ENCODE data around the gene AHRR.

The AHRR gene

DNA sequence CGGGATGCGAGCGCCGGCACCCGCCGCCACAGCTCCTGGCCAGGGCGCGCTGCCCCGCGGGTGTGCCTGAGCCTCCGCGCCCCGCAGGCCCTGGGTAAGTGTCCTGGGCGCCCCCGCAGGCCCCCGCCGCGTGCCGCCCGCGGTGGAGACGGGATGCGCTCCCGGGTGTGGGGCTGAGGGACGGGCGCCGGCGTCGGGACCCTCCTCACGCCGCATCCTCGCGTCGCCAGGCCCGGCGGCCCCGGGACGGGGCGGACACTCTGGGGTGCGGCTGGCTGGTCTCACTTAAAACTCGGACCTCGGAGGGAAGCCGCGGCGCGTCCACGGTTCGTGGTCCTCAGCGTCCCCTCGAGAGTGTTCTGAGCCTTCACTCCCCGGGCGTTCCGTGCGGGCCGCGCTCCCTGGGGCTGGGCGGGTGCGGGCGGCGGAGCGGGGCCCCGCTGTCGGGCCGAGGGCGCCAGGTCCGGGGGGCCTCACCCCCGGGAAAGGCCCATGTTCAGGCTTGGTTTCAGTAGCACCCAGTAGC lies 275 bp downstream of the AHRR start:
- Histone ChIP-seq H3K27me3 (ENCODE audit: control insufficient read depth in 1 of 2, insufficient read depth in 2 of 2, low read length in 2 of 2) (peaks cover 29 to 45% of the 10 kb centered on the region in 2 donors), H3K4me1 (ENCODE audit: control insufficient read depth, insufficient read depth, low read length) (peaks cover 16% of the 10 kb centered on the region), H3K9me3 (ENCODE audit: control insufficient read depth in 2 of 2, low read length in 2 of 2) (no peaks in the 10 kb centered on the region), H3K27ac (ENCODE audit: low read length) (no peak overlapping the region), H3K9ac (ENCODE audit: low read length in 2 of 2) (no peak overlapping the region), H3K36me3 (ENCODE audit: control insufficient read depth in 2 of 2, insufficient read depth in 2 of 2, low read length in 2 of 2) (no peaks in the 10 kb centered on the region), H3K4me3 (ENCODE audit: low read length in 2 of 2) (peak overlapping the region in 1 of 2 donors; percentile 60)

DNA sequence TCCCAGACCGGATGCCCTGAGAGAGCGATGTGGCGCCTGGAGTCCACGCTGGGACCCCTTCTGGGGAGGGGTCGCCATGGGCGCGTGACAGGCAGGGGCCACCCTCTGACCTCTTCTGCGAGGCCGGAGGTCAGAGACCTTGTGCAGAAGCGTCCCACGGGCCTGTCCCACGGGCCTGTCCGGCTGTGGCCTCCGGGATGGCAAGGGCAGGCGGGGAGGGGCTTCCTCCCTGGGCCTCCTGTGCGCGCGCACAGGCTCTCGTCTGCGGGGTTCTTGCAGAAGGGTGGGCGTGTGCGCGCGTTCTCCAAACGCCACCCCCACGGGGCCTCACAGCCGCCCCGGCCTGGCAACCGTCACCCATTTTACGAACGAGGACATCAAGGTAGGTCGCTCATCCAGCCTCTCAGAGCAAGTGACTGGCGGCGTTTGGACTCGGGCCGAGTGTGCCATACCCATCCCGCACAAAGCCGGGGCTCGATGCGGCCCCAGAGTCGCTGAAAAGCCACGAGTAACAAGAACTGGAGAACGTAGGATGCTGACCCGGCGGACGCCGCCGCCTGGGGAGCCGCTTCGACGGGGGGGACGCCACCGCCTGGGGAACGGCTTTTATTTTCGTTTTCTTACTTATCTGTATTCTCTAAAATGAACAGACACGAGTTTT lies 897 bp downstream of the AHRR start:
- Histone ChIP-seq H3K36me3 (ENCODE audit: control insufficient read depth in 2 of 2, insufficient read depth in 2 of 2, low read length in 2 of 2) (no peaks in the 10 kb centered on the region), H3K9ac (ENCODE audit: low read length in 2 of 2) (no peak overlapping the region), H3K4me3 (ENCODE audit: low read length in 2 of 2) (peak overlapping the region in 1 of 2 donors; percentile 60), H3K27ac (ENCODE audit: low read length) (no peak overlapping the region), H3K9me3 (ENCODE audit: control insufficient read depth in 2 of 2, low read length in 2 of 2) (no peaks in the 10 kb centered on the region), H3K4me1 (ENCODE audit: control insufficient read depth, insufficient read depth, low read length) (peaks cover 16% of the 10 kb centered on the region), H3K27me3 (ENCODE audit: control insufficient read depth in 1 of 2, insufficient read depth in 2 of 2, low read length in 2 of 2) (peaks cover 29 to 45% of the 10 kb centered on the region in 2 donors)

DNA sequence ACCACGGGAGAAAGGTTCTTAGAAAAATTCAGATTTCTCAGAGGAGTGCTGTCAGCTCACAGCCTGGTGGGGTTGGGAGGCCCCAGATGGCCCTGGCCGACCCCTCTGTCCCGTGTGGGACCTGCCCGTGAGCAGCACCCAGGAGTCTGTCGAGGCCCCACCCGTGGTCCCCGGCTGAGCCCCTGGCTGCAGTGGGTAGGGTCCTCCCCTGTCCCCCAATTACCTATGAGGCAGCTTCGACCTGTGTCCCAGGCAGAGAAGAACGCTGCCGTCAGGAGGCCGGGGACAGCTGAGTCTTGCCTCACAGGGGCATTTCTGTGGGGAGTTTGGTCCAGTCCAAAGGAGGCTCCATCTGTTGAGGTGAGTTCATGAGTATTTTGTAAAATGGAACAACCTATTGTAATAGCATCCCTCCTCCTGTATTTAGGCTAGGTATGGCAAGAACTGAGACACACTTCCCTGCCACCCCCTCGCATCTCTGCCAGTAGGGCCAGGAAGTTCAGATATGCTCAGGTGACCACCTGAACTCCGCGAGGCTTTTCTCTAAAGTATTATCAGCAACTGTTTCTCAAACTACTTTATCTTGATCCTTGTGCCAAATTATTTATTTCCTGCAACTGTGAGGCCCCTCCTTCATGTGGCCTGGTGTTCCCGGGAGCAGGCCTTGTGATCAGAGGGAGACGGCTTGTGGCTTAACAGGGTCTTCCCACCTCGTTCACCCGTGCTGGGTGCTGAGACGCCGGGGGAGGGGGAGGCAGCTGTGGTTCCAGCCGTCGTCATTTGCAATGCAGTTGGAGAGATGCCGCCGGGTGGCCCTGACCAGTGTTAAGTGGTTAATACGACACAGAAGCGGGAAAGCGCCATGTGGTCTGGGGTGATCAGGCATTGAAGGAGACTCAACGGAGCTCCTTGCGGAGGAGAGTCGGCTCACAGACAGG lies 1.7 kb downstream of the AHRR start:
- no peak overlapping the region for H3K27ac ChIP-seq (ENCODE audit: low read length)
- H3K9ac ChIP-seq (ENCODE audit: low read length in 2 of 2): no peak overlapping the region
- peaks cover 29 to 45% of the 10 kb centered on the region in 2 donors for H3K27me3 ChIP-seq (ENCODE audit: control insufficient read depth in 1 of 2, insufficient read depth in 2 of 2, low read length in 2 of 2)
- peaks cover 16% of the 10 kb centered on the region for H3K4me1 ChIP-seq (ENCODE audit: control insufficient read depth, insufficient read depth, low read length)
- H3K36me3 ChIP-seq (ENCODE audit: control insufficient read depth in 2 of 2, insufficient read depth in 2 of 2, low read length in 2 of 2): no peaks in the 10 kb centered on the region
- H3K9me3 ChIP-seq (ENCODE audit: control insufficient read depth in 2 of 2, low read length in 2 of 2): no peaks in the 10 kb centered on the region
- no peak overlapping the region for H3K4me3 ChIP-seq (ENCODE audit: low read length in 2 of 2)

DNA sequence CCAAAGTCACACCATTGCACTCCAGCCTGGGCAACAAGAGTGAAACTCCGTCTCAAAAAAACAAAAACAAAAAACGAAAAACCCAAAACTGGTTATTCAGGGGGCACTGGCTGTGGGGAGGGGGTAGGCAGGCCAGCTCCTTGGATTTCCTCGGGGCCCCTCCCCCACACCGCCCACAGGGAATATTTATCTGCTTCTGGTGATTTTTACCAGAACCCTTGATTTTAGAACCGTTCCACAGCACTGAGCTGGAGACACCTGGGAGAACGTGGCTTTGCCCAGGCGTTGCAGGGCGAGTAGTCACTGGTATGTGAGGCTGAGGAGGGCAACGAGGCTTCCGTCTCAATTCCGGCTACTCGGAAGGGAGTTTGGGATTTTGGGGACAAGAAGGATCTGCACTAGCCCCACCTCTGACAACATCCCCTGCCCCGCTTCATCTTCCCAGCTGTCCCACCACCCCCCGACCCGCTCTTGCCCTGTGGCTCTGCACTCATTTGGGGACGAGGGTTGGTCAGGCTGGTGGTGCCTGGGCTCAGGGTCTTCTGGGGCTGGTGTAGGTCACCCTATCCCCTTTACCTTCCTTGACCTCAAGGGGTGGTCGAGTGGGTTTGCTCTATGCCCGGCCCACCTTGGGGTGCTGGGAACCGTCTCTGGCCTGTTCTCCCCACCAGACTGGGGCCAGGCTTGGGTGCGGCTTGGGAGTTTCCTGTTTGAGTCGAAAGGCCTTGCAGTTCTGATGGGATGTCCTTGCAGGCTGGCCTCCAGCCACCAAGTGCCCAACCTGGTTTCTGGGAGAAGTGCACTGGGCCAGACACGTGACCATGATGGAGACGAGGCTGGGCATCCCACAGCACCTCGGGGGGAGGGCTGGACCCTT lies 3.5 kb downstream of the AHRR start:
- H3K9me3 ChIP-seq (ENCODE audit: control insufficient read depth in 2 of 2, low read length in 2 of 2): no peaks in the 10 kb centered on the region
- H3K4me3 ChIP-seq (ENCODE audit: low read length in 2 of 2): no peak overlapping the region
- H3K9ac ChIP-seq (ENCODE audit: low read length in 2 of 2): no peak overlapping the region
- no peaks in the 10 kb centered on the region for H3K36me3 ChIP-seq (ENCODE audit: control insufficient read depth in 2 of 2, insufficient read depth in 2 of 2, low read length in 2 of 2)
- peaks cover 16% of the 10 kb centered on the region for H3K4me1 ChIP-seq (ENCODE audit: control insufficient read depth, insufficient read depth, low read length)
- peaks cover 19 to 30% of the 10 kb centered on the region in 2 donors for H3K27me3 ChIP-seq (ENCODE audit: control insufficient read depth in 1 of 2, insufficient read depth in 2 of 2, low read length in 2 of 2)
- H3K27ac ChIP-seq (ENCODE audit: low read length): no peak overlapping the region

DNA sequence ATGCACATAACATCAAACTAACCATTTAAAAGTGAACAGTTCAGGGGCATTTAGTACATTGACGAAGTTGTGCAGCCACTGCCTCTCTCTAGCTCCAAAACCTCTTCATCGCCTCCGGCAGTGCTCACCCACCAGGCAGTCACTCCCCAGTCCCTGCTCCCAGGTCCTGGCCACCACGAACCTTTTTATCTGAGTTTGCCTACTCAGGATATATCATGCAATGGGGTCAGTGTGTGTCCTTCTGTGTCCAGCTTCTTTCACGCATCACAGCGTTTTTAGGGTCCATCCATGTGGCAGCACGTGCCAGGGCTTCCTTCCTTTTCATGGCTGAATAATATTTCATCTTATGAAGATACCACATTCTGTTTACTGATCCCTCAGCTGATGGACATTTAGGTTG lies 4.6 kb downstream of the AHRR start:
- H3K4me1 ChIP-seq (ENCODE audit: control insufficient read depth, insufficient read depth, low read length): peaks cover 10% of the 10 kb centered on the region
- no peak overlapping the region for H3K4me3 ChIP-seq (ENCODE audit: low read length in 2 of 2)
- no peaks in the 10 kb centered on the region for H3K36me3 ChIP-seq (ENCODE audit: control insufficient read depth in 2 of 2, insufficient read depth in 2 of 2, low read length in 2 of 2)
- H3K27me3 ChIP-seq (ENCODE audit: control insufficient read depth in 1 of 2, insufficient read depth in 2 of 2, low read length in 2 of 2): peaks cover 11 to 19% of the 10 kb centered on the region in 2 donors
- no peaks in the 10 kb centered on the region for H3K9me3 ChIP-seq (ENCODE audit: control insufficient read depth in 2 of 2, low read length in 2 of 2)
- no peak overlapping the region for H3K9ac ChIP-seq (ENCODE audit: low read length in 2 of 2)
- H3K27ac ChIP-seq (ENCODE audit: low read length): no peak overlapping the region

DNA sequence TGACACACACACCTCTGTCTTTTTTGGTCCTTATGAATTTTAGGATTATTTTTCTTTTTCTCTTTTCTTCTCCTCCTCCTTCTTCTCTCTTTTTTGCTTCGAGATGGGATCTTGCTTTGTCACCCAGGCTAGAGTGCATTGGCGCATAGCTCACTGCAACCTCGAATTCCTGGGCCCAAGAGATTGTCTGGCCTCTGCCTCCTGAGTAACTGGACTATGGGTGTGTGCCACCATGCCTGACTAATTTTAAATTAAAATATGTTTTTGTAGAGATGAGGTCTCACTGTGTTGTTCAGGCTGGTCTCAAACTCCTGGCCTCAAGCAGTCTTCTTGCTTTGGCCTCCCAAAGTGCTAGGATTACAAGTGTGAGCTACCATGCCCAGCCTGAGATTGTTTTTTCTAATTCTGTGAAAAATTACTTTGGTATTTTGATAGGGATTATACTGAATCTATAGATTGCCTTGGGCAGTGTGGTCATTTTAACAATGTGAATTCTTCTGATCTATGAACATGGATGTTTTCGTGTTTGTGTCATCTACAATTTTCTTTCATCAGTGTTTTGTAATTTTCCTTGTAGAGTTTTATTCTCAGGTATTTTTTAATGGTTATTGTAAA lies 7.7 kb downstream of the AHRR start:
- Histone ChIP-seq H3K36me3 (ENCODE audit: control insufficient read depth in 2 of 2, insufficient read depth in 2 of 2, low read length in 2 of 2) (no peaks in the 10 kb centered on the region), H3K4me3 (ENCODE audit: low read length in 2 of 2) (no peak overlapping the region), H3K9ac (ENCODE audit: low read length in 2 of 2) (no peak overlapping the region), H3K9me3 (ENCODE audit: control insufficient read depth in 2 of 2, low read length in 2 of 2) (no peaks in the 10 kb centered on the region), H3K4me1 (ENCODE audit: control insufficient read depth, insufficient read depth, low read length) (no peaks in the 10 kb centered on the region), H3K27me3 (ENCODE audit: control insufficient read depth in 1 of 2, insufficient read depth in 2 of 2, low read length in 2 of 2) (no peaks in the 10 kb centered on the region), H3K27ac (ENCODE audit: low read length) (no peak overlapping the region)

DNA sequence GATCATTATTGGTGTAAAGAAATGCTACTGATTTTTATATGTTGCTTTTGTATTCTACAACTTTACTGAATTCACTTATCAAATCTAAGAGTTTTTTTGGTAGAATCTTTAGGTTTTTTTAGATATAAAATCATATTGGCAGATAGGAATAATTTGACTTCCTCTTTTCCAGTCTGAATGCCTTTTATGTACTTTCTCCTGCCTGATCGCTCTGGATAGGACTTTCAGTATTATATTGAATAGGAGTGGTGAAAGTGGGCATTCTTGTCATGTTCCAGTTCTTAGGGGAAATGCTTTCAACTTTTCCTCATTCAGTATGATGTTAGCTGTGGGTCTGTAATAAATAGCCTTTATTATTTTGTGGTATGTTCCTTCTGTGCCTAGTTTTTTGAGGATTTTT lies 8.3 kb downstream of the AHRR start:
- Histone ChIP-seq H3K9me3 (ENCODE audit: control insufficient read depth in 2 of 2, low read length in 2 of 2) (no peaks in the 10 kb centered on the region), H3K27ac (ENCODE audit: low read length) (no peak overlapping the region), H3K4me1 (ENCODE audit: control insufficient read depth, insufficient read depth, low read length) (no peaks in the 10 kb centered on the region), H3K9ac (ENCODE audit: low read length in 2 of 2) (no peak overlapping the region), H3K36me3 (ENCODE audit: control insufficient read depth in 2 of 2, insufficient read depth in 2 of 2, low read length in 2 of 2) (no peaks in the 10 kb centered on the region), H3K27me3 (ENCODE audit: control insufficient read depth in 1 of 2, insufficient read depth in 2 of 2, low read length in 2 of 2) (peaks cover 0 to 1% of the 10 kb centered on the region in 2 donors), H3K4me3 (ENCODE audit: low read length in 2 of 2) (no peak overlapping the region)

DNA sequence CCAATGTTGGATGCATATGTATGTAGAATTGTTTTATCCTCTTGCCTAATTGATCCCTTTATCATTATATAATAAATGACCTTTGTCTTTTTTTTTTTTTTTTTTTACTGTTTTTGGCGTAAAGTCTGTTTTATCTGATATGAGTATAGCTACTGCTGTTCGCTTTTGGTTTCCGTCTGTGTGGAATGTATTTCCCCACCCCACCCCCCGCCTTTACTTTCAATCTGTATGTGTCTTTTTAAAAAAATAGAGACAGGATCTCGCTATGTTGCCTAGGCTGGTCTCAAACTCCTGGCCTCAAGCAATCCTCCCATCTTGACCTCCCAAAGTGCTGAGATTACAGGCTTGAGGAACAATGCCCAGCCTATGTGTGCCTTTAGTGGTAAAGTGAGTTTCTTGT lies 11.3 kb downstream of the AHRR start:
- no peaks in the 10 kb centered on the region for H3K9me3 ChIP-seq (ENCODE audit: control insufficient read depth in 2 of 2, low read length in 2 of 2)
- no peak overlapping the region for H3K4me3 ChIP-seq (ENCODE audit: low read length in 2 of 2)
- no peak overlapping the region for H3K9ac ChIP-seq (ENCODE audit: low read length in 2 of 2)
- H3K36me3 ChIP-seq (ENCODE audit: control insufficient read depth in 2 of 2, insufficient read depth in 2 of 2, low read length in 2 of 2): no peaks in the 10 kb centered on the region
- H3K27ac ChIP-seq (ENCODE audit: low read length): no peak overlapping the region
- no peaks in the 10 kb centered on the region for H3K4me1 ChIP-seq (ENCODE audit: control insufficient read depth, insufficient read depth, low read length)
- H3K27me3 ChIP-seq (ENCODE audit: control insufficient read depth in 1 of 2, insufficient read depth in 2 of 2, low read length in 2 of 2): peaks cover 3 to 6% of the 10 kb centered on the region in 2 donors

DNA sequence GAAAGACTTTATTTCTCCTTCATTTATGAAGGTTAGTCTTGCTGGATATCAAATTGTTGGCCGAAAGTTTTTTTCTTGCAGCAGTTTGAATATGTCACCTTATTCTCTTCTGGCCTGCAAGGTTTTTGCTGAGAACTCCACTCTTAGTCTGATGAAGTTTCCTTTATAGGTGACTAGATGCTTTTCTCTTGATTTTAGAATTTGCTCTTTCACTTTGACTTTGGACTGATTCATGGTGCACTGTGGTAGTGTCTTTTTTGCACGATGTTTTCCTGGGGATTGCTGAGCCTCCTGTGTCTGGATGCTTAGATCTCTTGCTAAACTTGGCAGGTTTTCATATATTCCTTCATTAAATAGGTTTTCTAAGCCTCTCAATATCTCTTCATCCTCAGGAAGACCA lies 12.4 kb downstream of the AHRR start:
- H3K27me3 ChIP-seq (ENCODE audit: control insufficient read depth in 1 of 2, insufficient read depth in 2 of 2, low read length in 2 of 2): peaks cover 3 to 6% of the 10 kb centered on the region in 2 donors
- no peak overlapping the region for H3K4me3 ChIP-seq (ENCODE audit: low read length in 2 of 2)
- H3K4me1 ChIP-seq (ENCODE audit: control insufficient read depth, insufficient read depth, low read length): no peaks in the 10 kb centered on the region
- no peaks in the 10 kb centered on the region for H3K36me3 ChIP-seq (ENCODE audit: control insufficient read depth in 2 of 2, insufficient read depth in 2 of 2, low read length in 2 of 2)
- H3K9ac ChIP-seq (ENCODE audit: low read length in 2 of 2): no peak overlapping the region
- H3K9me3 ChIP-seq (ENCODE audit: control insufficient read depth in 2 of 2, low read length in 2 of 2): no peaks in the 10 kb centered on the region
- H3K27ac ChIP-seq (ENCODE audit: low read length): no peak overlapping the region

All from stomach smooth muscle (tissue), 2 donors.